Subcutaneous abdominal adipose tissue (tissue), 5 donors: ENCODE measurements around the gene ISG20.

ENCODE experiments used
- H3K27ac ChIP-seq: one replicate; pipeline ENCODE4 v1.7.0; 2013; ENCODE audit warnings: low read depth, mild to moderate bottlenecking, inconsistent platforms, low read length, moderate library complexity
- H3K27me3 ChIP-seq, 5 donors: one replicate each; pipeline ENCODE4 v1.7.0; 2013; ENCODE audit warnings: low read length in 5 of 5, inconsistent platforms in 1 of 5; ENCODE audit not compliant: control insufficient read depth in 5 of 5, insufficient read depth in 4 of 5
- H3K36me3 ChIP-seq, 5 donors: one replicate each; pipeline ENCODE4 v1.7.0; 2013; ENCODE audit warnings: low read length in 5 of 5; ENCODE audit not compliant: control insufficient read depth in 5 of 5, insufficient read depth in 5 of 5
- H3K4me1 ChIP-seq, 5 donors: one replicate each; pipeline ENCODE4 v1.7.0; 2013; ENCODE audit warnings: low read length in 5 of 5, mild to moderate bottlenecking in 3 of 5, moderate library complexity in 1 of 5; ENCODE audit not compliant: control insufficient read depth in 5 of 5, insufficient read depth in 5 of 5
- H3K4me3 ChIP-seq, 5 donors: one replicate each; pipeline ENCODE4 v1.7.0; 2013; ENCODE audit warnings: low read length in 5 of 5, low read depth in 1 of 5
- H3K9ac ChIP-seq, 5 donors: one replicate each; pipeline ENCODE4 v1.7.0; 2013; ENCODE audit warnings: low read length in 5 of 5, mild to moderate bottlenecking in 4 of 5, moderate library complexity in 3 of 5
- H3K9me3 ChIP-seq, 5 donors: one replicate each; pipeline ENCODE4 v1.7.0; 2013; ENCODE audit warnings: low read length in 5 of 5; ENCODE audit not compliant: control insufficient read depth in 5 of 5
- donor health status: healthy.
- donor health status: healthy.
- donor health status: healthy.
- donor health status: healthy.
- donor health status: healthy.

Gene ISG20

DNA sequence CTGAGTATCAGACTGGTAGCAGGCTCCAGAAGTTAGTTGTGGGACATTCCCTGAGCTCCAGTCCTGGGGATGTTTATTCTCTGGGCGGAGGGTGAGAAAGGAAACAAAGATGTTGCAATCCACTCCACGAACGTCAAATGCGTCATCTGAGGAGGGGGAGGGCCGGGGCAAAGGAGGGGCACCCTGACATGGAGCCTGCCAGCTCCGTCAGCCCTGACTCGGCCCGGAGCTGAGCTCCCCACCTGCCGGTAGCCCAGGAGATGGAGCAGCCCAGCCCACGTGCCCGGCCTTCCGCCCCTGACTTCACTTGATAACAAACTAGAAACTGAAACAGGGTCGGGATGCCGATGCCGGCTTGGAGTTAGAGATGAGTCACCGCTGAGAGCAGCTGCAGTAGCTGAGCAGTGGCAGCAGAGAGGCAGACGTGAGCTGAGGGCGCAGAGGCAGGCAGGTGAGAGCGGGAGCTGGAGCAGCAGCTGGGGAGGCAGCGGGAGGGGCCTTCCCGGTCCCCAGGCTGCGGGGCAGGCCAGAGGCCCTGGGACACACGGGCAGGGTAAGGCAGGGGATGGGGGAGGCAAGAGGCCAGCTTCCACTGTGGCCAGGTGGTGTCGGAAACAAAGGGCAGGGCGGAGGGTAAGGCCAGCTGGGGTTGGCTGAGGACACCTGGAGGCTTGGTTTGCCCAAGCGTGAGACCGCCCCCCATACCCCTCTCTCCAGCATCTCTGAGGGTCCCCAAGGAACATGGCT is at the start of gene ISG20:
Gene ISG20 (plus strand): TSS at position 391 of the 747 bp plus-strand sequence. CDS start 351 bp downstream, at position 742.
- Histone ChIP-seq H3K27ac (peak within 1 kb of the TSS; percentile 87), H3K36me3 (peaks cover 0 to 4% (median 0%) of the 10 kb centered on the region in 5 donors), H3K9me3 (no peaks in the 10 kb centered on the region), H3K4me3 (peak within 1 kb of the TSS; percentile 39 to 71 (median 69)), H3K9ac (peak within 1 kb of the TSS; percentile 44 to 76 (median 60)), H3K27me3 (peaks cover 0 to 4% (median 0%) of the 10 kb centered on the region in 5 donors), H3K4me1 (peaks cover 5 to 32% (median 21%) of the 10 kb centered on the region in 5 donors)

DNA sequence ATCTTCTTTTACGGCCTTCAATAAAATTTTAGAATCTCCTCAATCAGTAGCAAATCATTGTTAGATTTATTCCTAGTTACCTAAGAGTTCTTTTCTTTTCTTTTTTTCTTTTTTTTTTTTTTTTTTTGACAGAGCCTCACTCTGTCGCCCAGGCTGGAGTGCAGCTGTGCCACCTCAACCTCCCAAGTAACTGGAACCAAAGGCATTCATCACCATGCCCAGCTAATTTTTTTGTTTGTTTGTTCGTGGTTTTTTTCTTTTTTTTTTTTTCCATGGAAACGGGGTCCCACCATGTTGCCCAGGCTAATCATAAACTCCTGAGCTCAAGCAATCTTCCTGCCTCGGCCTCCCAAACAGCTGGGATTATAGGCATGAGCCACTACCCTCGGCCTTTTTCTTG is 48.1 kb upstream of the ISG20 start:
- Histone ChIP-seq H3K36me3 (no peaks in the 10 kb centered on the region), H3K4me1 (no peaks in the 10 kb centered on the region), H3K27me3 (no peaks in the 10 kb centered on the region), H3K27ac (no peak overlapping the region), H3K9me3 (no peaks in the 10 kb centered on the region), H3K9ac (no peak overlapping the region), H3K4me3 (no peak overlapping the region)

DNA sequence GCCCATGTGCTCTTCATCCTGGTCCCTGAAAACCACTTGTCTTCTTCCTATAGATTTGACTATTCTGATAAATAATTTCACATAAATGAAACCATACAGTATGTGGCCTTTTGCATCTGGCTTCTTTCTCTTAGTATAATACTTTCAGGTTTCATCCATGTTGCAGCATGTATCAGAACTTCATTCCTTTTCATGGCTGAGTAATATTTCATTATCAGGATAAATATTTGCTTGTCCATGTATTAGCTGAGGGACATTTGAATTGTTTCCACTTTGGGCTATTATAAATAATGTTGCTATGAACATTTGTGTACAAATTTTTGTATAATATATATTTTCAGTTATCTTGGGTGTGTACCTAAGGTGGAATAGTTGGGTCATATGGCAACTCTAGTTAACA is 47.4 kb upstream of the ISG20 start:
- no peaks in the 10 kb centered on the region for H3K36me3 ChIP-seq
- no peaks in the 10 kb centered on the region for H3K4me1 ChIP-seq
- no peak overlapping the region for H3K4me3 ChIP-seq
- H3K27me3 ChIP-seq, result no peaks in the 10 kb centered on the region
- no peaks in the 10 kb centered on the region for H3K9me3 ChIP-seq
- no peak overlapping the region for H3K27ac ChIP-seq
- no peak overlapping the region for H3K9ac ChIP-seq

DNA sequence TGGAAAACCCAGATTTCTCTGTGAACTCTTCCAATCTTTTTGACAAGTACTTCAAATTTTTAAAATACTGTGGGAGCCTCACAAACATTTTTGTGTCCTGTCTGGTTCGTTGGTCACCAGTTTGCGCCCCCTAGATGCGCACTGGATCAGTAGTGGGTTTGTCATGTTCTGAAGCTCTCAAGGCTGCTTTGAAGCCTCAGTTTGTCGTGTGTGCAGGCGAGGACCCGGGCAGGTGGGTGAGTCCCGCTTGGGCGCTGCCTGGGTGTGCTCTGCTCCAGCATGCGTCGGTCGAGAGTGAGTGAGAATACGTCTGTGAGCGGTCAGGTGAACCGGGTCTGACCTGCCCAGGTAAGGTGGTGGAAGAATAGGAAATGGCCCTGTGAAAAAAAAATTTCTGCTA is 34.9 kb upstream of the ISG20 start:
- Histone ChIP-seq H3K4me3 (peak overlapping the region in 4 of 5 donors; percentile 19 to 59 (median 46)), H3K9ac (no peak overlapping the region), H3K4me1 (peaks cover 3 to 51% (median 29%) of the 10 kb centered on the region in 5 donors), H3K36me3 (peaks cover 0 to 4% (median 0%) of the 10 kb centered on the region in 5 donors), H3K9me3 (no peaks in the 10 kb centered on the region), H3K27me3 (peaks cover 6 to 36% (median 30%) of the 10 kb centered on the region in 5 donors), H3K27ac (no peak overlapping the region)

DNA sequence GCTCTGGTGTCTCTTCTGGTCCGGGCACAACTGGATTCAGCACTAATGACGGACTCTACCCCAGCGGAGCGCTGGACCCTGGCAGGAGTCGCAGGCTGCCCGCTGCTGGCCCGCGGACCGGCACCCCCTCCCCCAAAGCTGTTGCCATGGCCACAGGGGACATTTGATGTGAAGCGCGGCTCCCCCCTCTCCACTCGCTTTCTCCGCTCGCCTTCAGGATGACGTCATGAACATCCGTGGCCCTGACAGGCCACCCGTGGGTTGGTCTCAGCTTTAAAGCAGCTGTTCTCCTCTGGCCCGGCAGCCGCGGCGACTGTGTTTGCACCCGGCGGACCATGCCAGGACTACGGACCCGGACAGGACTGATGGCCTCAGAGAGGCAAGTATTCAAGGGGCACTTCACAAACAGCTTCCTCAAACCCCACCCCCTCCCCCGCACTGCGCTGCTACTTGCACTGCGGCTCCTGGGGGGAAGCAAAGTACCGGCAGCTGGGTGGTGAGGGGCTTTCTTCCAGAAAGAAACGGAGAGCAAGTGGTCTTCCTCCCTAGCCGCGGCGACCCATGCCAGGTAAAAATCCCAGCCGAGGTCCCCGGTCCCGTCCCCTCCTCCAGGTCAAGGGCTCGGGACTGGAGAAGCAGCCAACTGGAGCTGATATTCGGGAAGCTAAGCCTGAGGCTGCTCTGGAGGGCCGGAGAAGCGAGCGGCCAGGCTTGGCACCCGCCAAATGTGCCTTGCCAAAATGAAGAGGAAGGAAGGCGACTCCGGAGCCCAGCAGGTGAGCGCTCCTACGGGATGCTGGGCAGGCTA is 34.2 kb upstream of the ISG20 start:
- Histone ChIP-seq H3K9me3 (no peaks in the 10 kb centered on the region), H3K9ac (peak overlapping the region in 1 of 5 donors; percentile 64), H3K27ac (no peak overlapping the region), H3K4me3 (peak overlapping the region; percentile 34 to 77 (median 59)), H3K27me3 (peaks cover 6 to 36% (median 30%) of the 10 kb centered on the region in 5 donors), H3K36me3 (peaks cover 0 to 8% (median 0%) of the 10 kb centered on the region in 5 donors), H3K4me1 (peaks cover 3 to 51% (median 29%) of the 10 kb centered on the region in 5 donors)

DNA sequence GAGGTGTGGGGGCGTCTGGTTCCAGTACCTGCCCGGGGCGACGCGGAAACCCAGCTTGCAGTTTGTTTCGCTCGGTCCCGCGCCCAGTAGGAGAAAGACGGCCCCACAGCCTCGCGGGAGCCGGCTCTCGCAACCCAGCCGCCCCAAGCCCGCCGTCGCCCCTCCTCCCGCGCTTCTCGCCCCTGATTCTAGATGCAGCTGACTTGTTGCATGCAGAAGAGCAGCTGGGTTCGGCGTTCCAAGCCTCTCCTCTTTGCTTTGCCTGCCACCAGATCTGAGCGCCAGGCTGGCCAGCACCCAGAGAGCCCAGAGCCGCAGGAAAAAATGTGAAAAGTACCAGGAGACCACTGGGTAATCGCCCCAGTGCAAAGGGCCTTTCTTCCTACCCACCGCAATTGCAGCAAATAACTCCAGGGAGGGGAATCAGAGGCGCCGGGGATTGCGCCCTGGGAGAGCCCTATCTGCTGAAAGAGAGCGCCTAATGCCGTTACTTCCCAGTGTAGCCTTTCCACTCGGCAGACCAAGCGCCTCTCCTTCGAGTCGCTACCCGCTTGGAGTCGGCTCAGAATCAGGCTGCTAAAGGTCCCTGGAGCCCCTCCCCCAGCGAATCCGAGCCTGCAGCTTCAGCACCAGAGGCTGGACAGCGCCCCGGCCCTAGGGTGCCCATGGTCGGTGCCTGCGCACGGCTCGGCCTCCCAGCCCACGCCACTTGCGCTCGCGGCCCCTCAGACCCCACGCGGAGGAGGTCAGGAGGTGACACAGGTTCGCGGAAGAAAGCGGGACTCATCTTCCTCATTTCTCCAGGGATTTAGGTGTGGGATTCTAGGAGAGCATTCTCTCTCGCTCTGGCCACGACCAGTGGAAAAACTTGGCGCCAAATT is 33.4 kb upstream of the ISG20 start:
- peak overlapping the region; percentile 34 to 77 (median 59) for H3K4me3 ChIP-seq
- peak overlapping the region in 1 of 5 donors; percentile 64 for H3K9ac ChIP-seq
- no peaks in the 10 kb centered on the region for H3K9me3 ChIP-seq
- H3K4me1 ChIP-seq, result peaks cover 3 to 51% (median 29%) of the 10 kb centered on the region in 5 donors
- no peak overlapping the region for H3K27ac ChIP-seq
- peaks cover 6 to 36% (median 30%) of the 10 kb centered on the region in 5 donors for H3K27me3 ChIP-seq
- peaks cover 0 to 13% (median 0%) of the 10 kb centered on the region in 5 donors for H3K36me3 ChIP-seq

DNA sequence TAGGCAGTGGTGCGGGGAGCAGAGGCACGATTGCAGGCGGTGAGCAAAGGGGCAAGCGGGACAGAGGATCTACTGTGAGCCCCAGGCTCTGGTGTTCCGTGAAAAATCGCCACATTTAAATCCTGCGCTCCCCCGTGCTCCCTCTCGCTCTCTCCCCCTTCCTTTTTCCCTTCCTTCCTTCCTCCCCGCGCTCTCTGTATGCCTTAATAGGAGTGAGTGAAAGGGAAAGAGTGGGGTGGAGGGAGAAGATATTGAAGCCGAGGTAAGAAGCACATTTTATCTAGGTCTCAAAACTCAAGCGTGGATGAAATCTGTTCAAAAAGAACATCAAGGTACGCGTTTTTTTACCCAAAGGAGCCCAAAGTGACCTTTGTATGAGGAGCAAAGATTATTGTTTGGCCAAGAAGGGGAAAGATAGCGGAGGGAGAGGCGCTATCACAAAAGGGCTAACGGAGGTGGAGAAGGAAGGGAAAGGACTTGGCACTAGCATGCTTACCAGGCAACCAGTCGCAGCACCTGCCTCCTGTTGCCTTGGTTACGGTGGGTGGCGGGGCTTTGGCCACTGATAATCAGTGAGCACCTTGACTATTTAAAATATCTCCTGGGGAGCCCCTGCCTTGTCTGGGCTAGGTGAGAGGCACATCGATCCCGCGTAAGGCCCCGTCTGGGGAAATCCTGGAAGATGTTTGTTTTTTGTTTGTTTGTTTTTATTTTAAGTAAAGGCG is 32.6 kb upstream of the ISG20 start:
- no peak overlapping the region for H3K9ac ChIP-seq
- peaks cover 6 to 36% (median 30%) of the 10 kb centered on the region in 5 donors for H3K27me3 ChIP-seq
- peaks cover 0 to 15% (median 0%) of the 10 kb centered on the region in 5 donors for H3K36me3 ChIP-seq
- H3K27ac ChIP-seq, result no peak overlapping the region
- no peaks in the 10 kb centered on the region for H3K9me3 ChIP-seq
- peaks cover 3 to 48% (median 29%) of the 10 kb centered on the region in 5 donors for H3K4me1 ChIP-seq
- peak overlapping the region in 3 of 5 donors; percentile 44 to 59 (median 59) for H3K4me3 ChIP-seq

DNA sequence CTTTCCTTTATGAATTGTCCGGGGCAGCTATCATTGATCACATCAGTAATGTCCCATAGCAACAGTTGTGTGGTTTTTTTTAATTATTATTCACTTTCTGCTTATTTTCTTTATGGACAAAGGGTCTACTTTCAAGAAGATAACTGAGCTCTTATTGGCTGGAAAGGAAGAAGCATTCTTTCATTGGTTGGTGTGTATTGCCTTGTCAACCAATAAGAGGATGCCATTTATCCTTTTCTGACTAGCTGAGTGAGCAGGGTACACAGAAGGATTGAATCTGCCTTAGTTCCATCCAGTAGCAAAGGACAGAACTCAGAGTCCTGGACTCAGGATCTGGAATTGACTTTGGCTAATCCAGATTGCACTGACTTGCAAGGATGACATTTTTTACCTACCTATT is 30.9 kb upstream of the ISG20 start:
- H3K4me1 ChIP-seq, result peaks cover 3 to 37% (median 29%) of the 10 kb centered on the region in 5 donors
- peaks cover 6 to 36% (median 30%) of the 10 kb centered on the region in 5 donors for H3K27me3 ChIP-seq
- no peak overlapping the region for H3K9ac ChIP-seq
- H3K36me3 ChIP-seq, result peaks cover 0 to 20% (median 0%) of the 10 kb centered on the region in 5 donors
- H3K27ac ChIP-seq, result no peak overlapping the region
- no peak overlapping the region for H3K4me3 ChIP-seq
- no peaks in the 10 kb centered on the region for H3K9me3 ChIP-seq
